T-helper 2 cell treated with Interferon-gamma antibody and Interleukin-4, amounts not matched to agents 100 ng/mL and 5 ng/mL, for 36 hours (primary cell): Measurements from ENCODE around the gene IQSEC1. TPM values are rescaled to one million over a fixed set of nuclear protein-coding genes. Genes with fewer than 3 reads are reported as not detected.
"Not testable (repeated sequence)": the region's sequence is repeated elsewhere in the genome, so short reads cannot be mapped to it uniquely, and the experiment has no call there.

Source experiments
- intact Hi-C: fragments of 100-400 bp; cut with micrococcal nuclease; formaldehyde crosslinking; loops from one replicate; pipeline ENCODE4 v1.15.1; 2023
- total RNA-seq: library from RNA; stranded (reverse); gene quantifications from 2 replicates; pipeline ENCODE4 v1.2.3, GENCODE V29; 2022

Gene IQSEC1
- total RNA-seq, 1 donor from 2014 or later: 50.3 TPM

GRCh38 chr3:12882336-12883310, 190.6 kb downstream of the IQSEC1 start:
- intact Hi-C loops: no loop called here

GRCh38 chr3:12881858-12882257, 191.4 kb downstream of the IQSEC1 start:
- intact Hi-C loops: not testable (repeated sequence)

- intact Hi-C loops: no loop called here
Observed at GRCh38 chr3:12879191-12879815, 193.9 kb downstream of the IQSEC1 start.

- intact Hi-C loops: not testable (repeated sequence)
Observed at GRCh38 chr3:12878758-12879157, 194.5 kb downstream of the IQSEC1 start.

GRCh38 chr3:12878141-12878574, 195.1 kb downstream of the IQSEC1 start:
- intact Hi-C loops: no loop called here

GRCh38 chr3:12877040-12877439, 196.2 kb downstream of the IQSEC1 start:
- intact Hi-C loops: no loop called here

GRCh38 chr3:12875857-12876836, 197.1 kb downstream of the IQSEC1 start:
- intact Hi-C loops: no loop called here

- intact Hi-C loops: no loop called here
Observed at GRCh38 chr3:12871404-12871983, 201.7 kb downstream of the IQSEC1 start.

GRCh38 chr3:12870942-12871341, 202.3 kb downstream of the IQSEC1 start:
- intact Hi-C loops: no loop called here

- intact Hi-C loops: loop anchor here (2.0 to 10.0 kb wide), 2 partner anchors 96 to 116 kb away; no protein-coding TSS in a partner anchor
Observed at GRCh38 chr3:12869035-12869621, 204.1 kb downstream of the IQSEC1 start.

GRCh38 chr3:12868039-12869034, 204.9 kb downstream of the IQSEC1 start:
- intact Hi-C loops: loop anchor here (1.0 to 10.0 kb wide), 4 partner anchors 24 to 127 kb away; no protein-coding TSS in a partner anchor

- intact Hi-C loops: loop anchor here (10.0 kb wide), 1 partner anchor 98 kb away; no protein-coding TSS in a partner anchor
Observed at GRCh38 chr3:12866836-12867235, 206.4 kb downstream of the IQSEC1 start.

- intact Hi-C loops: loop anchor here (10.0 kb wide), 1 partner anchor 100 kb away; no protein-coding TSS in a partner anchor
Observed at GRCh38 chr3:12865271-12865670, 208.0 kb downstream of the IQSEC1 start.

- intact Hi-C loops: loop anchor here (10.0 kb wide), 1 partner anchor 102 kb away; no protein-coding TSS in a partner anchor
Observed at GRCh38 chr3:12862387-12862786, 210.8 kb downstream of the IQSEC1 start.

- intact Hi-C loops: loop anchor here (10.0 kb wide), 1 partner anchor 103 kb away; no protein-coding TSS in a partner anchor
Observed at GRCh38 chr3:12861611-12862010, 211.6 kb downstream of the IQSEC1 start.

- intact Hi-C loops: loop anchor here (10.0 kb wide), 1 partner anchor 105 kb away; no protein-coding TSS in a partner anchor
Observed at GRCh38 chr3:12859840-12860239, 213.4 kb downstream of the IQSEC1 start.

- intact Hi-C loops: no loop called here
Observed at GRCh38 chr3:12856626-12857025, 216.6 kb downstream of the IQSEC1 start.

- intact Hi-C loops: no loop called here
Observed at GRCh38 chr3:12854565-12854964, 218.7 kb downstream of the IQSEC1 start.

- intact Hi-C loops: not testable (repeated sequence)
Observed at GRCh38 chr3:12853847-12854246, 219.4 kb downstream of the IQSEC1 start.
